Activated CD8-positive, alpha-beta memory T cell treated with anti-CD3 and anti-CD28 coated beads for 24 hours (primary cell): ENCODE measurements around the gene NPL.

Experiments used
- DNase-seq: peaks from one replicate; pipeline ENCODE4 v3.0.0-alpha.2; 2020

NPL gene

GRCh38 chr1:182875889-182876288 is 86.3 kb downstream of the NPL start:
- no peak for DNase-seq

GRCh38 chr1:182877331-182877730 is 87.8 kb downstream of the NPL start:
- no peak for DNase-seq

GRCh38 chr1:182877842-182878241 is 88.3 kb downstream of the NPL start:
- no peak for DNase-seq
